ENCODE results near the gene GOSR2. TPM values are rescaled to one million over a fixed set of nuclear protein-coding genes. Genes with fewer than 3 reads are reported as not detected.

GOSR2 gene
- total RNA-seq, 1 experiment from 2014 or later, result 53.5 TPM

- H3K23ac ChIP-seq (ENCODE audit: insufficient read length, low read depth, low read length), result no peak overlapping the region
- no peaks in the 10 kb centered on the region for H3K79me2 ChIP-seq (ENCODE audit: insufficient read depth, low read length)
- H2BK15ac ChIP-seq (ENCODE audit: low read depth, low read length), result no peak overlapping the region
- no peak overlapping the region for H3K27ac ChIP-seq (ENCODE audit: insufficient read length, low read depth, low read length)
- H3K27me3 Mint-ChIP-seq (ENCODE audit: low read depth), result peaks cover 6% of the 10 kb centered on the region
- no peak overlapping the region for H3T11ph ChIP-seq (ENCODE audit: low read length)
- no peak overlapping the region for H4K8ac ChIP-seq (replicated peaks; ENCODE audit: insufficient read length, low read depth, low read length)
- no peak overlapping the region for H4K5ac ChIP-seq (ENCODE audit: insufficient read length, low read depth, low read length)
- no peak overlapping the region for H2BK12ac ChIP-seq (ENCODE audit: insufficient read length, low read depth, low read length)
- H3K56ac ChIP-seq (ENCODE audit: insufficient read length, low read depth, low read length), result no peak overlapping the region
- peaks cover 2 to 7% of the 10 kb centered on the region in 2 experiments for H3K4me1 Mint-ChIP-seq
- H3K18ac ChIP-seq (ENCODE audit: insufficient read length, low read depth, low read length), result no peak overlapping the region
- H3K27me3 ChIP-seq (ENCODE audit: insufficient read depth, low read length), result no peaks in the 10 kb centered on the region
- no peaks in the 10 kb centered on the region for H3K36me3 Mint-ChIP-seq (ENCODE audit: insufficient read depth in 1 of 3, low read depth in 3 of 3)
- no peaks in the 10 kb centered on the region for H3K4me1 ChIP-seq (ENCODE audit: insufficient read depth, low read length)
- H2AK5ac ChIP-seq (ENCODE audit: insufficient read length, low read length), result no peak overlapping the region
- no peak overlapping the region for H3K4me3 Mint-ChIP-seq
- no peak overlapping the region for H2BK20ac ChIP-seq (ENCODE audit: low read depth, low read length, poor library complexity, severe bottlenecking)
- H3K27ac Mint-ChIP-seq, result no peak overlapping the region
- H3K9me3 ChIP-seq (ENCODE audit: control insufficient read depth, low read depth, low read length), result no peaks in the 10 kb centered on the region
- no peaks in the 10 kb centered on the region for H3K23me2 ChIP-seq (ENCODE audit: insufficient read length, low read depth, low read length, poor library complexity, severe bottlenecking)
- H2BK120ac ChIP-seq (ENCODE audit: low read depth, low read length, poor library complexity, severe bottlenecking), result no peak overlapping the region
- no peak overlapping the region for H3K14ac ChIP-seq (ENCODE audit: insufficient read depth, low read length)
- H2BK5ac ChIP-seq (ENCODE audit: insufficient read length, low read length), result no peak overlapping the region
- H2AFZ ChIP-seq (ENCODE audit: low read length), result no peak overlapping the region
- H3K9ac ChIP-seq (ENCODE audit: extremely low read depth, insufficient read length, low read length), result no peak overlapping the region
- no peak overlapping the region for H3K4me2 ChIP-seq (ENCODE audit: insufficient read depth, insufficient read length, low read length)
- H4K20me1 ChIP-seq (ENCODE audit: control insufficient read depth, insufficient read depth, insufficient read length), result no peaks in the 10 kb centered on the region
- no peak overlapping the region for H3K4ac ChIP-seq (ENCODE audit: low read depth, low read length)
- H3K9me3 Mint-ChIP-seq, result no peaks in the 10 kb centered on the region
- H3K79me1 ChIP-seq (ENCODE audit: insufficient read depth, low read depth, low read length, poor library complexity, severe bottlenecking), result no peaks in the 10 kb centered on the region
- H4K91ac ChIP-seq (ENCODE audit: insufficient read length, low read depth, low read length), result no peak overlapping the region
- TF ChIP-seq CTCF (conservative IDR thresholded peaks at IDR 0.05), result no peak
- no peak for DNase-seq
- no CpG with 5 or more reads among the region's 5 CpGs for WGBS (ENCODE audit: extremely low coverage, insufficient read length, low lambda C conversion rate)
These were observed 41.9 kb upstream of the GOSR2 start for GRCh38 chr17:46881015-46881414.

Data from H9 (cell line).